ENCODE results near the gene BTBD18. TPM values are rescaled to one million over a fixed set of nuclear protein-coding genes. Genes with fewer than 3 reads are reported as not detected.

The BTBD18 gene, protein sequence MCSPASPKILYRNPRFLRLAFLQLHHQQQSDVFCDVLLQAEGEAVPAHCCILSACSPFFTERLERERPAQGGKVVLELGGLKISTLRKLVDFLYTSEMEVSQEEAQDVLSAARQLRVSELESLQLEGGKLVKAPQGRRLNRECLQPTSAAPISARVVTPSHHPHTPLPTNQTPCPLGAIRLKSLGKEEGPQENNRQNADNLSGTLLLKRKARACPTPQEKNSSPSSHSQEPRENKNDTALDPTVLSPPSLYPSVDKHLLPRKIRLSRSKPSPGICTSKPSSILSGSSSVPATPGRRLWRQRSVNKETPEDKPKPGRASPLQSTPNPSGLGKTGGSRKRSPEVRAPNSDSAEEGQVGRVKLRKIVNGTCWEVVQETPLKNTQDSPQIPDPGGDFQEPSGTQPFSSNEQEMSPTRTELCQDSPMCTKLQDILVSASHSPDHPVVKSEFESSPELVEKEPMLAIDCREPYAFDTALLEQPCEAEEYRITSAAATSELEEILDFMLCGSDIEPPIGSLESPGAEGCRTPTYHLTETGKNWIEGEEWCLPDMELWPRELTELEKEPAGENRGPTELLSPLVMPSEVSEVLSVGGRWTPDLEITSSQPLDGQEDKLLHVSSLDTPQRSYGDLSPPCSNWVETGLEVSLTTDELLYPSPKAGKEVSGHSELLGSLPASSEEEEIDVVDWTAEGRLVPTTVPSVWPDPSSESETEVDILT
- total RNA-seq = not detected

GRCh38 chr11:57751676-57752253, at the start of gene BTBD18:
Gene BTBD18 (minus strand): TSS chr11:57751819. CDS start chr11:57751188, 631 bp downstream.
- no peaks in the 10 kb centered on the region for H3K27me3 ChIP-seq
- no peaks in the 10 kb centered on the region for H3K36me3 ChIP-seq
- no peaks in the 10 kb centered on the region for H3K9me3 ChIP-seq
- no peak for TF ChIP-seq POLR2A (IDR thresholded peaks at IDR 0.05)
- TF ChIP-seq, protein P1, sequence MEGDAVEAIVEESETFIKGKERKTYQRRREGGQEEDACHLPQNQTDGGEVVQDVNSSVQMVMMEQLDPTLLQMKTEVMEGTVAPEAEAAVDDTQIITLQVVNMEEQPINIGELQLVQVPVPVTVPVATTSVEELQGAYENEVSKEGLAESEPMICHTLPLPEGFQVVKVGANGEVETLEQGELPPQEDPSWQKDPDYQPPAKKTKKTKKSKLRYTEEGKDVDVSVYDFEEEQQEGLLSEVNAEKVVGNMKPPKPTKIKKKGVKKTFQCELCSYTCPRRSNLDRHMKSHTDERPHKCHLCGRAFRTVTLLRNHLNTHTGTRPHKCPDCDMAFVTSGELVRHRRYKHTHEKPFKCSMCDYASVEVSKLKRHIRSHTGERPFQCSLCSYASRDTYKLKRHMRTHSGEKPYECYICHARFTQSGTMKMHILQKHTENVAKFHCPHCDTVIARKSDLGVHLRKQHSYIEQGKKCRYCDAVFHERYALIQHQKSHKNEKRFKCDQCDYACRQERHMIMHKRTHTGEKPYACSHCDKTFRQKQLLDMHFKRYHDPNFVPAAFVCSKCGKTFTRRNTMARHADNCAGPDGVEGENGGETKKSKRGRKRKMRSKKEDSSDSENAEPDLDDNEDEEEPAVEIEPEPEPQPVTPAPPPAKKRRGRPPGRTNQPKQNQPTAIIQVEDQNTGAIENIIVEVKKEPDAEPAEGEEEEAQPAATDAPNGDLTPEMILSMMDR (IDR thresholded peaks at IDR 0.05) = peak in 2 of 3 experiments; percentile 10 to 36
- H3K4me1 ChIP-seq = no peaks in the 10 kb centered on the region
- intact Hi-C loops (cut with DNase I) = no loop called here
- no peak within 1 kb of the TSS for H3K4me3 ChIP-seq
- H3K27ac ChIP-seq = no peak within 1 kb of the TSS
- no peak for DNase-seq (ENCODE audit: extremely low spot score in 2 of 2)

- H3K27ac ChIP-seq = no peak overlapping the region
- no peaks in the 10 kb centered on the region for H3K27me3 ChIP-seq
- H3K4me3 ChIP-seq = no peak overlapping the region
- H3K9me3 ChIP-seq = no peaks in the 10 kb centered on the region
- no peak for TF ChIP-seq POLR2A (IDR thresholded peaks at IDR 0.05)
- TF ChIP-seq, protein P1 (IDR thresholded peaks at IDR 0.05) = no peak
- TF ChIP-seq POLR2AphosphoS5 (IDR thresholded peaks at IDR 0.05; ENCODE audit: insufficient read depth in 1 of 2, low read depth in 1 of 2) = no peak
- no peak for DNase-seq (ENCODE audit: extremely low spot score in 2 of 2)
- peaks cover 41% of the 10 kb centered on the region for H3K4me1 ChIP-seq
- intact Hi-C loops (cut with DNase I) = no loop called here
- peaks cover 0 to 68% of the 10 kb centered on the region in 2 donors for H3K36me3 ChIP-seq
These were observed 49.5 kb upstream of the BTBD18 start for GRCh38 chr11:57801183-57801485.

GRCh38 chr11:57800444-57801182, 49.0 kb upstream of the BTBD18 start:
- Histone ChIP-seq H3K27ac (peak overlapping the region; percentile 47), H3K4me1 (peaks cover 41% of the 10 kb centered on the region), H3K9me3 (no peaks in the 10 kb centered on the region), H3K36me3 (peaks cover 0 to 68% of the 10 kb centered on the region in 2 donors), H3K4me3 (no peak overlapping the region), H3K27me3 (no peaks in the 10 kb centered on the region)
- TF ChIP-seq POLR2AphosphoS5 (IDR thresholded peaks at IDR 0.05; ENCODE audit: insufficient read depth in 1 of 2, low read depth in 1 of 2) = peak in 1 of 2 donors; percentile 76
- TF ChIP-seq POLR2A (IDR thresholded peaks at IDR 0.05) = no peak
- TF ChIP-seq, protein P1 (IDR thresholded peaks at IDR 0.05) = peak; percentile 47 to 91 (median 63)
- DNase-seq (ENCODE audit: extremely low spot score in 2 of 2) = no peak
- intact Hi-C loops (cut with DNase I) = no loop called here

DNA sequence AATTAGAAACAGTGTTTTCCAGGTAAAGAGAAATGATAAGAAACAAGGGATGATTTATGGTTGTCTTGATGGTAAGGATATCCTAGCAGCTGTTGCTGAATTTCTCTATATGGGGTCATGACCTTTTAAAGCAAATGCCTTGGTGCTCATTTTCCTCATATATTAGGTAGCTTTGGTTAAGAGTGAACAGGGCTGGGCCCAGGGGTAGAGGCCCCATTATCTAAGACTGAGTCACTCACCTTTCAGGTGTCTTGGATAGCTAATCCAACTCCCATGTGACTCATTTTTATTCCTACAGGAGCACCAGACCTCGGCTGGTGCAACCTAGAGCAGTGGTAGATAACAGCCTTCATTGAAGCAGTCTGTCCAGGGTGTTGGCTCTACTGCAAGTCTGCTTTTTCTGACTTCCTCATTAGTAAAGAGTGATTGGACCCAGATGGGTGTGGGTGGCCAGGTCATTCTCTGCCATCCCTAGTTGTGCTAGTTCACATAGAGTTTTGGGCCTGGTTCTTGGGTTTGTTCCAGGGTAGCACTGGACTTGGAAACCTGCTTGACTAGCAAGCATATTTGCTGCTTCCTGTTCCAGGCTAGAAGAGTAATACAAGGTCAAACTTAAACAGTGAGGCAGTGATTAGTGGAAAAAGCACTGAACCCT, 47.4 kb upstream of the BTBD18 start:
- Histone ChIP-seq H3K27me3 (no peaks in the 10 kb centered on the region), H3K36me3 (peaks cover 0 to 65% of the 10 kb centered on the region in 2 donors), H3K9me3 (no peaks in the 10 kb centered on the region), H3K27ac (peak overlapping the region; percentile 59), H3K4me3 (no peak overlapping the region), H3K4me1 (peaks cover 51% of the 10 kb centered on the region)
- intact Hi-C loops (cut with DNase I) = loop anchor here (10.0 kb wide), 1 partner anchor 54 kb away; the partner anchor contains the start of gene SELENOH
- no peak for DNase-seq (ENCODE audit: extremely low spot score in 2 of 2)
- TF ChIP-seq POLR2A (IDR thresholded peaks at IDR 0.05) (no peak), POLR2AphosphoS5 (IDR thresholded peaks at IDR 0.05; ENCODE audit: insufficient read depth in 1 of 2, low read depth in 1 of 2) (peak in 1 of 2 donors; percentile 86)

All from vagina (tissue), 2 donors.